HEK293 (cell line): Measurements from ENCODE around the gene ZFHX3.

Experiments
- CTCF ChIA-PET: fragments of 350-600 bp; formaldehyde crosslinking; extraction: SDS; loops from one replicate; lab custom pipeline; 2021; ENCODE audit warnings: antibody characterized with exemption; lab: Yijun Ruan, JAX
- POLR2A ChIA-PET: fragments of 300-600 bp; formaldehyde crosslinking; extraction: SDS; loops from one replicate; lab custom pipeline; 2020; ENCODE audit warnings: antibody characterized with exemption, inconsistent platforms; lab: Yijun Ruan, JAX
- H3K27ac ChIP-seq: fragments of 200-500 bp; sonication (Bioruptor generic); 2 replicates; pipeline ENCODE4 v1.5.1; 2014; ENCODE audit warnings: low read depth, low read length, control low read depth, inconsistent platforms; ENCODE audit errors: extremely low read depth
- H3K36me3 ChIP-seq, 2 experiments: fragments of 200-500 bp in 1 of 2; sonication (Bioruptor generic) in 1 of 2; 1 replicate in 1 of 2; 2 replicates in 1 of 2; pipeline ENCODE4 v1.5.1; 2014 to 2017; ENCODE audit warnings: inconsistent platforms in 2 of 2, low read length in 2 of 2; ENCODE audit not compliant: control insufficient read depth in 2 of 2, insufficient read depth in 1 of 2
- H3K4me1 ChIP-seq: fragments of 200-500 bp; sonication (Bioruptor generic); 2 replicates; pipeline ENCODE4 v1.5.1; 2014; ENCODE audit warnings: mild to moderate bottlenecking, low read length, inconsistent platforms; ENCODE audit not compliant: control insufficient read depth, insufficient read depth
- H3K4me3 ChIP-seq: 2 replicates; pipeline ENCODE4 v1.5.1; 2011; ENCODE audit warnings: low read depth, mild to moderate bottlenecking, control low read depth, low read length, moderate library complexity
- H3K9me3 ChIP-seq: fragments of 200-500 bp; sonication (Bioruptor generic); 2 replicates; pipeline ENCODE4 v1.5.1; 2014; ENCODE audit warnings: low read depth, low read length, inconsistent platforms; ENCODE audit not compliant: control insufficient read depth, insufficient read depth
- FEZF1 ChIP-seq: fragments of 450-650 bp; formaldehyde crosslinking; IDR thresholded peaks from 2 replicates; pipeline ENCODE4 v1.5.1; 2016; ENCODE audit warnings: missing biosample characterization, missing genetic modification characterization
- HIC1 ChIP-seq: fragments of 450-650 bp; formaldehyde crosslinking; IDR thresholded peaks from 2 replicates; pipeline ENCODE4 v1.5.1; 2016; ENCODE audit warnings: missing biosample characterization, missing genetic modification characterization
- HOXD13 ChIP-seq: sonication (generic); formaldehyde crosslinking; IDR thresholded peaks from 2 replicates; pipeline ENCODE4 v1.8.0; 2022; ENCODE audit warnings: missing genetic modification reagents, borderline replicate concordance
- KLF1 ChIP-seq: fragments of 450-650 bp; formaldehyde crosslinking; IDR thresholded peaks from 2 replicates; pipeline ENCODE4 v1.5.1; 2016; ENCODE audit warnings: missing biosample characterization, missing genetic modification characterization
- KLF17 ChIP-seq: fragments of 450-650 bp; formaldehyde crosslinking; IDR thresholded peaks from 2 replicates; pipeline ENCODE4 v1.5.1; 2016; ENCODE audit warnings: missing biosample characterization, missing genetic modification characterization
- MYNN ChIP-seq: fragments of 450-650 bp; formaldehyde crosslinking; IDR thresholded peaks from 2 replicates; pipeline ENCODE4 v1.5.1; 2016; ENCODE audit warnings: missing biosample characterization, missing genetic modification characterization, borderline replicate concordance
- OSR2 ChIP-seq: fragments of 450-650 bp; formaldehyde crosslinking; IDR thresholded peaks from 2 replicates; pipeline ENCODE4 v1.5.1; 2016; ENCODE audit warnings: missing biosample characterization, missing genetic modification characterization
- OVOL3 ChIP-seq: fragments of 450-650 bp; formaldehyde crosslinking; IDR thresholded peaks from 2 replicates; pipeline ENCODE4 v1.5.1; 2016; ENCODE audit warnings: missing biosample characterization, missing genetic modification characterization
- SETDB1 ChIP-seq: IDR thresholded peaks from one replicate; pipeline ENCODE4 v1.6.1; 2017; ENCODE audit warnings: mild to moderate bottlenecking, low read length, moderate library complexity, mixed read lengths; ENCODE audit not compliant: insufficient read length
- ZBTB21 ChIP-seq: fragments of 450-650 bp; formaldehyde crosslinking; IDR thresholded peaks from 2 replicates; pipeline ENCODE4 v1.5.1; 2017; ENCODE audit warnings: missing biosample characterization, missing genetic modification characterization
- ZBTB7A ChIP-seq: fragments of 450-650 bp; formaldehyde crosslinking; IDR thresholded peaks from 2 replicates; pipeline ENCODE4 v1.5.1; 2016; ENCODE audit warnings: low read depth, missing biosample characterization, missing genetic modification characterization
- ZEB2 ChIP-seq: fragments of 450-650 bp; formaldehyde crosslinking; IDR thresholded peaks from 2 replicates; pipeline ENCODE4 v1.5.1; 2016; ENCODE audit warnings: missing biosample characterization, missing genetic modification characterization
- ZFHX2 ChIP-seq: fragments of 450-650 bp; formaldehyde crosslinking; conservative IDR thresholded peaks from 2 replicates; pipeline ENCODE4 v1.5.1; 2016; ENCODE audit warnings: missing biosample characterization, missing genetic modification characterization
- ZNF221 ChIP-seq: fragments of 450-650 bp; formaldehyde crosslinking; IDR thresholded peaks from 2 replicates; pipeline ENCODE4 v1.5.1; 2017; ENCODE audit warnings: missing biosample characterization, missing genetic modification characterization, borderline replicate concordance
- ZNF248 ChIP-seq: fragments of 450-650 bp; formaldehyde crosslinking; IDR thresholded peaks from 2 replicates; pipeline ENCODE4 v1.5.1; 2017; ENCODE audit warnings: missing biosample characterization, missing genetic modification characterization
- ZNF266 ChIP-seq: fragments of 450-650 bp; formaldehyde crosslinking; IDR thresholded peaks from 2 replicates; pipeline ENCODE4 v1.5.1; 2016; ENCODE audit warnings: missing biosample characterization, missing genetic modification characterization, low read depth
- ZNF398 ChIP-seq: fragments of 450-650 bp; formaldehyde crosslinking; IDR thresholded peaks from 2 replicates; pipeline ENCODE4 v1.5.1; 2017; ENCODE audit warnings: missing biosample characterization, missing genetic modification characterization
- ZNF449 ChIP-seq: fragments of 450-650 bp; formaldehyde crosslinking; IDR thresholded peaks from 2 replicates; pipeline ENCODE4 v1.5.1; 2017; ENCODE audit warnings: missing biosample characterization, mild to moderate bottlenecking, missing genetic modification characterization, moderate library complexity
- ZNF48 ChIP-seq: fragments of 450-650 bp; formaldehyde crosslinking; IDR thresholded peaks from 2 replicates; pipeline ENCODE4 v1.5.1; 2016; ENCODE audit warnings: missing biosample characterization, missing genetic modification characterization
- ZNF561 ChIP-seq: fragments of 450-650 bp; IDR thresholded peaks from 2 replicates; pipeline ENCODE4 v1.5.1; 2018; ENCODE audit warnings: missing biosample characterization, missing genetic modification characterization, borderline replicate concordance
- ZNF571 ChIP-seq: fragments of 450-650 bp; formaldehyde crosslinking; IDR thresholded peaks from 2 replicates; pipeline ENCODE4 v1.5.0; 2017; ENCODE audit warnings: missing biosample characterization, missing genetic modification characterization
- ZNF645 ChIP-seq: fragments of 450-650 bp; formaldehyde crosslinking; IDR thresholded peaks from 2 replicates; pipeline ENCODE4; 2016; ENCODE audit warnings: missing biosample characterization, missing genetic modification characterization
- ZNF792 ChIP-seq: fragments of 450-650 bp; formaldehyde crosslinking; IDR thresholded peaks from 2 replicates; pipeline ENCODE4 v1.5.1; 2016; ENCODE audit warnings: missing biosample characterization, missing genetic modification characterization
- ZSCAN16 ChIP-seq: fragments of 450-650 bp; formaldehyde crosslinking; IDR thresholded peaks from 2 replicates; pipeline ENCODE4 v1.5.1; 2016; ENCODE audit warnings: missing biosample characterization, missing genetic modification characterization

The ZFHX3 gene

GRCh38 chr16:73012341-73012740, 35.6 kb downstream of the ZFHX3 start:
- H3K27ac ChIP-seq, result no peak overlapping the region
- no peak for TF ChIP-seq ZNF792 (tag by site-specific recombination)
- no peak for TF ChIP-seq OSR2
- TF ChIP-seq ZNF571 (tag by site-specific recombination), result no peak
- TF ChIP-seq HIC1 (tag by site-specific recombination), result no peak
- TF ChIP-seq ZNF645 (tag by site-specific recombination), result no peak
- TF ChIP-seq ZFHX2 (tag by site-specific recombination), result no peak
- no peak for TF ChIP-seq ZNF221 (tag by site-specific recombination)
- no peak for TF ChIP-seq HOXD13 (CRISPR knock-in tag)
- no peak for TF ChIP-seq FEZF1 (tag by site-specific recombination)
- TF ChIP-seq ZNF449 (tag by site-specific recombination), result no peak
- TF ChIP-seq SETDB1, result no peak
- TF ChIP-seq ZNF266 (tag by site-specific recombination), result no peak
- TF ChIP-seq ZNF398 (tag by site-specific recombination), result no peak
- TF ChIP-seq ZNF48, result no peak
- TF ChIP-seq ZNF248 (tag by site-specific recombination), result no peak
- CTCF ChIA-PET, result interaction anchor here (1.1 to 1.7 kb wide), 3 partner anchors 9 to 17 kb away, joined by 3 read pairs; no protein-coding TSS in a partner anchor
- POLR2A ChIA-PET, result no interaction called here
- H3K9me3 ChIP-seq, result no peaks in the 10 kb centered on the region
- H3K4me1 ChIP-seq, result peaks cover 8% of the 10 kb centered on the region
- H3K4me3 ChIP-seq, result no peak overlapping the region
- no peaks in the 10 kb centered on the region for H3K36me3 ChIP-seq

- TF ChIP-seq ZBTB21 (no peak), KLF1 (tag by site-specific recombination) (no peak), ZSCAN16 (no peak), OVOL3 (tag by site-specific recombination) (no peak), ZNF561 (no peak), ZBTB7A (tag by site-specific recombination) (no peak), MYNN (tag by site-specific recombination) (peak; percentile 89), ZEB2 (no peak), FEZF1 (tag by site-specific recombination) (peak; percentile 76), KLF17 (no peak)
- Histone ChIP-seq H3K4me1 (peaks cover 7% of the 10 kb centered on the region), H3K4me3 (no peak overlapping the region), H3K9me3 (no peaks in the 10 kb centered on the region), H3K27ac (no peak overlapping the region), H3K36me3 (no peaks in the 10 kb centered on the region)
- CTCF ChIA-PET, result interaction anchor here (0.7 to 1.4 kb wide), 5 partner anchors 9 to 179 kb away, joined by 3 to 7 read pairs (median 3); no protein-coding TSS in a partner anchor
- POLR2A ChIA-PET, result no interaction called here
Measured at GRCh38 chr16:73011926-73012325, 36.0 kb downstream of the ZFHX3 start.
